T follicular helper cell (primary cell): ENCODE measurements around the gene GRIN2A.

Experiments used
- DNase-seq: peaks from one replicate; pipeline ENCODE4 v3.0.0-alpha.2; 2020; ENCODE audit warnings: low read depth

Gene GRIN2A

GRCh38 chr16:9859701-9860327, 322.4 kb downstream of the GRIN2A start:
- DNase-seq = no peak

DNA sequence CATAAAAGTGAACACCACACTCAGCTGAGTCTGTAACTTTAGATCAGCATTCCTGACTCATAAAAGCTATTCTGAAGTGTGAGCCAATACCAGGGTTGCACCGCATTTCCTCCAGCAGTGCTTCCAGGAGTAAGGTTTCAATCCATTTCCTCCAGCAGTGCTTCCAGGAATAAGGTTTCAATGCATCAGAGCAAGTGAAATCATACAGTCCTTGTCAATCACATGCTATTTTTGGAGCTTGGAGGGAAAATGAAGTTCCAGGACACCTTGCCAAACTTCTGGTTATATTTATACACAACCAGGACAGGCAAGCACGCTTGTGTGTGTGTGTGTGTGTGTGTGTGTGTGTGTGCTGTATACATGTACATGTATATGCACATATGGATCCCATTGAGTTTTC, 327.6 kb downstream of the GRIN2A start:
- DNase-seq = no peak

DNA sequence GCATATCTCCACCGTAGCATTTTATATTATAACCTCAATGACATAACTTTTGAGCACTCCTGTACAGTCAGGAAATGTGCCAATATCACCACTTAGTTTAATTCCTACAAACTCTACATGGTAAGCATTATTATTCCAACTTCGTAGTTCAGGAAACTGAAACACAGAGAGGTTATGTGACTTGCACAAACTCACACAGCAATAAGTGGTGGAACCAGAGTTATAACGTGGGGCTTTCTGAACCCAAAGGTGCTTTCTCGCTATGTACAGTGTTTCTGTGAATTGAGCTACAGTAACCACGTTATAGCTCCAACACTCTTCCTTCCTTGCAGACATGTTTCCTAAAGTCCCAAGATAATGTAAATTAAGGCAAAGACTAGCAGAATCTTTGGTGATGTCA, 330.2 kb downstream of the GRIN2A start:
- no peak for DNase-seq

GRCh38 chr16:9850817-9851216, 331.4 kb downstream of the GRIN2A start:
- no peak for DNase-seq

DNA sequence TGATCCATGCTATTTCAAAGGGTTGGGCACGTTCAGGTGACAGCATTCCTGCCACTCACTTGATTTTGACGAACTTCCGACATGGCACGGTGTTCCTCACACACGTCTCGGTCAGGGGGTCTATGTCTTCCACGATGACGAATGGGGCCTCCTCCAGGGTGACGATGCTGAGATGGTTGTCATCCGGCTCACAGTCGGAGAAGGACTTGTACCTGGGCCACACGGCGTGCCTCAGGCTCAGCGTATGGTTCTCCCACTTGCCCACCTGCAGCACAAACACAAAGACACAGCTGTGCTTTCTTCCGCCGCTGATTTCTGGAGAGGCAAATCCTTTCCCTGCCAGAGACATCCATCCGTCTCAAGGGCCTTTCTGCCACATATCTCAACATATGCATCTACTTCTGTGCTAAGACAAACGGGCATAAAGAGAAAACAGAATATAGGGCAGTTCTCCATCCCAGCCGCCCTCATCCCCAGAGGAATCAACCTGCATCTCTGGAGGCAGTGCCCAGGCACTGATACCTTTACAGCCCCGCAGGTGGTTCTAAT, 332.5 kb downstream of the GRIN2A start:
- DNase-seq = no peak

GRCh38 chr16:9847146-9847545, 335.1 kb downstream of the GRIN2A start:
- DNase-seq = no peak

GRCh38 chr16:9846362-9847099, 335.7 kb downstream of the GRIN2A start:
- DNase-seq = no peak

GRCh38 chr16:9845661-9846361, 336.4 kb downstream of the GRIN2A start:
- DNase-seq = no peak

GRCh38 chr16:9844361-9844760, 337.9 kb downstream of the GRIN2A start:
- no peak for DNase-seq

GRCh38 chr16:9843424-9844018, 338.7 kb downstream of the GRIN2A start:
- DNase-seq = no peak

GRCh38 chr16:9840761-9841665, 341.2 kb downstream of the GRIN2A start:
- DNase-seq = no peak

DNA sequence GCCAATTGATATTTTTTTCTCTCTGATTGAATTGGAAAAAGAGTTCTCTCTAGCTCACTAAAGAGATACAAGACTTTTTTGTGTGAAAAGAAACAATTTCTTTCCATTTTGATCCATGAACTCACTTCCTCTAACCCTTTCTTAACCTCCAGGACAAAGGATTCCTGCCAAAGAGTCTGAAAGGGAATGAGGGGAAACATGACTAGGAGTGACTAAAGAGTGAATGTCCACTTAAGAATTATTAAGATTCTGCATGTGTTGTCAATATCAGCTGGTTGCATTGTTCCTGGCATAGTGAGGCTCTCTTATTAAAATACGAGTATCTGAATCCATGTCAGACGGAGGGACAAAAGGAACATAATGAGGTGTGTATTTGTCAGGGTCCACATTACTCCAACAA, 344.7 kb downstream of the GRIN2A start:
- DNase-seq = no peak

- DNase-seq = no peak
Observed at GRCh38 chr16:9836118-9836736, 346.0 kb downstream of the GRIN2A start.

- DNase-seq = no peak
Observed at GRCh38 chr16:9827062-9827752, 355.0 kb downstream of the GRIN2A start.

DNA sequence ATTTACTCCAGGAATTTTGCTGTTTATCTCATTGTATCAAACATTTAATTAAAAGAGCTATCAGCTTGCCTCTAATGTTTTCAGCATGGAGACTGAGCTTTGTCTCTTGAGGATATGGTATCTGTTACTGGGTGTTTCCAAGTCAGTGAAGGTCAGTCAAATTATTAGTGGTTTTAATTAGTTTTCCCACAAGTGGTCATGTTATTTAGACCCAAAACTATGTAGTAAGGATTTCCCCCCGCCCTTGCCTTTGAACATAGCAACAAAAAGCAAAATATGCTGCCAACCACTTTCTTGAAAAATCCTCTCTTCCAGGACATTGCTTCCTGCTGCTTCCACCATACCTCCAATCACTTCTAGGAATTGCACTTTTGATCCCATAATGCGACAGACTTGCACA, 355.6 kb downstream of the GRIN2A start:
- no peak for DNase-seq

GRCh38 chr16:9824200-9825068, 357.8 kb downstream of the GRIN2A start:
- DNase-seq = no peak

DNA sequence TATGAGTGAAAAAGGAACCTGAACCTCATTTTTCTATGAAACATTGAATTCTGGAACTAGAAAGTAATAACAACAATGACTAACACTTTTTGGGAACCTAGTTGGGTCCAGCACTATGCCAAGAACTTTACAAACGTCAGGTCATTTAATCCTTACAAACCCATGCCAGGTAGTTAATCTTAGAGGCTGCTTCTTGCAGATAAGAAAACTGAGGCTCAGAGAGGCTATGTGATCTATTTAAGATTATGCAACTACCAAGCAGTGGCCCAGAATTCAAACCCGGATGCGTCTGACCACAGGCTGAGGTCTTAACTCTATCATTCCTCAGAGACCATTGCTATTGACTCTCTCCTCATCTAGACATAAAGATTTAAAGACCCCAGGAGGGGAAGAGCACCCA, 358.7 kb downstream of the GRIN2A start:
- DNase-seq = no peak

DNA sequence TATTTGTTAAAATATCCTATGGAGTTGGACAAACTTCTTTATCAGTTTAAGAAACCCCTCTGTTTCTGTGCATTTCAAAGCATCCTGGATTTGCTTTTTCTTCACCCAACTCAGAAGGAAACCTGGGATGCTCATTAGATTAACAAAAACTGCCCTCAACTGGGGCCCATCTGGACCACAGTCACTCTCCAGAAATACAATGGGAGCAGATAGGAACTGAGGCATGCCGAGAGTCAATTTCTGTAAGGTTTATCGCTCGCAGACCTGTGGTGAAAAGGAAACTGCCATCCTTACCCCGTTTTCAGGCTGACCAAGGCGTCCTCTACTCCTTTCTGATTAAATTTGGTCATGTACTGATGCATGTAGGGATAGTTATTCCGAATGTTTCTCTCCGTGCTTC, 360.3 kb downstream of the GRIN2A start:
- DNase-seq = no peak

- DNase-seq = no peak
Observed at GRCh38 chr16:9821331-9821730, 360.9 kb downstream of the GRIN2A start.
